Measurements from ENCODE around the gene ETF1.
"Not testable (repeated sequence)": the region's sequence is repeated elsewhere in the genome, so short reads cannot be mapped to it uniquely, and the experiment has no call there.

Gene ETF1

GRCh38 chr5:138476918-138477317, 66.1 kb downstream of the ETF1 start:
- DNase-seq: no peak

- not testable (repeated sequence) for DNase-seq
These were observed 69.9 kb downstream of the ETF1 start for GRCh38 chr5:138473151-138473550.

- DNase-seq: no peak
These were observed 70.7 kb downstream of the ETF1 start for GRCh38 chr5:138472353-138472752.

- DNase-seq: no peak
These were observed 72.0 kb downstream of the ETF1 start for GRCh38 chr5:138471052-138471361.

- no peak for DNase-seq
These were observed 72.5 kb downstream of the ETF1 start for GRCh38 chr5:138470322-138471051.

GRCh38 chr5:138469540-138470321, 73.3 kb downstream of the ETF1 start:
- DNase-seq: no peak

- no peak for DNase-seq
These were observed 74.0 kb downstream of the ETF1 start for GRCh38 chr5:138468966-138469539.

GRCh38 chr5:138468133-138468965, 74.7 kb downstream of the ETF1 start:
- DNase-seq: no peak

- DNase-seq: no peak
These were observed 75.3 kb downstream of the ETF1 start for GRCh38 chr5:138467711-138468132.

- no peak for DNase-seq
These were observed 75.9 kb downstream of the ETF1 start for GRCh38 chr5:138466900-138467710.

- peak; percentile 77 for DNase-seq
These were observed 76.7 kb downstream of the ETF1 start for GRCh38 chr5:138466125-138466899.

GRCh38 chr5:138465261-138466124, 77.5 kb downstream of the ETF1 start, which contains the start of gene EGR1:
TSS of gene EGR1 (plus strand) at chr5:138465479. CDS start at chr5:138465762, 283 bp downstream.
- DNase-seq: peak; percentile 96

- peak; percentile 96 for DNase-seq
These were observed 78.4 kb downstream of the ETF1 start for GRCh38 chr5:138464388-138465260.

- DNase-seq: peak; percentile 93
These were observed 79.0 kb downstream of the ETF1 start for GRCh38 chr5:138464008-138464387.

- DNase-seq: no peak
These were observed 79.5 kb downstream of the ETF1 start for GRCh38 chr5:138463419-138464007.

- DNase-seq: peak; percentile 34
These were observed 81.5 kb downstream of the ETF1 start for GRCh38 chr5:138461343-138462125.

- no peak for DNase-seq
These were observed 82.9 kb downstream of the ETF1 start for GRCh38 chr5:138460032-138460693.

Measured in T1000 (cell line).